Aorta (tissue), 5 donors: Measurements from ENCODE around the gene MYO9A. TPM values are rescaled to one million over a fixed set of nuclear protein-coding genes. Genes with fewer than 3 reads are reported as not detected.
"Not testable (repeated sequence)": the region's sequence is repeated elsewhere in the genome, so short reads cannot be mapped to it uniquely, and the experiment has no call there.

Source experiments
- ATAC-seq: fragments of 200-7000 bp; cut with Tn5 transposase; one replicate; pipeline ENCODE4 v1.9.1; 2022; ENCODE audit warnings: moderate library complexity; ENCODE audit not compliant: low FRiP score
- DNase-seq, 2 donors: peaks; one replicate each; pipeline ENCODE4 v3.0.0-alpha.2; 2020
- H3K27ac ChIP-seq, 2 donors: one replicate each; pipeline ENCODE4 v1.5.1; 2013; ENCODE audit warnings: low read length in 2 of 2, mild to moderate bottlenecking in 2 of 2, moderate library complexity in 2 of 2, control low read depth in 1 of 2, inconsistent platforms in 1 of 2, low read depth in 1 of 2
- H3K27me3 ChIP-seq, 2 donors: one replicate each; pipeline ENCODE4 v1.6.1; 2013; ENCODE audit warnings: control low read depth in 1 of 2, low read length in 1 of 2, mild to moderate bottlenecking in 1 of 2, moderate library complexity in 1 of 2; ENCODE audit not compliant: insufficient read depth in 2 of 2, control insufficient read depth in 1 of 2
- H3K36me3 ChIP-seq, 2 donors: one replicate each; pipeline ENCODE4 v1.6.1; 2013; ENCODE audit warnings: control low read depth in 1 of 2, low read length in 1 of 2, mild to moderate bottlenecking in 1 of 2; ENCODE audit not compliant: insufficient read depth in 2 of 2, control insufficient read depth in 1 of 2
- H3K4me1 ChIP-seq, 2 donors: one replicate each; pipeline ENCODE4 v1.6.1; 2013; ENCODE audit warnings: low read length in 2 of 2, control low read depth in 1 of 2, mild to moderate bottlenecking in 1 of 2, moderate library complexity in 1 of 2; ENCODE audit not compliant: insufficient read depth in 2 of 2, control insufficient read depth in 1 of 2
- H3K4me3 ChIP-seq, 2 donors: one replicate each; pipeline ENCODE4 v1.5.1; 2013; ENCODE audit warnings: low read length in 2 of 2, control low read depth in 1 of 2, mild to moderate bottlenecking in 1 of 2
- H3K9me3 ChIP-seq: one replicate; pipeline ENCODE4 v1.6.1; 2013; ENCODE audit warnings: mild to moderate bottlenecking, low read length; ENCODE audit not compliant: control insufficient read depth
- WGBS, 2 donors: extraction: QIAGEN DNeasy Blood & Tissue Kit; methylation state at CpG; one replicate each; pipeline ENCODE4 v1.1.7; 2013; 5-methylcytosine and 5-hydroxymethylcytosine counted together
- intact Hi-C, 2 donors: fragments of 100-400 bp; cut with DNase I; formaldehyde crosslinking; loops; one replicate each; pipeline versions ENCODE4 v1.14.2 to v1.15.0; 2022
- polyA plus RNA-seq, 2 donors: library from polyadenylated mRNA; stranded (reverse); fragments of 200-250 nt; gene quantifications; one replicate each; pipeline ENCODE4 v1.2.3, GENCODE V29; 2013
- total RNA-seq, 2 donors: library from RNA; stranded (reverse); fragmentation: NEBNext Ultra II Directional; extraction: Animal tissue kit (Norgen Biotek cat#: 25700); gene quantifications; one replicate each; pipeline ENCODE4 v1.2.1, GENCODE V29; 2021
- donor health status: healthy with polysubstance abuse.
- donor health status: Bipolar disorder and iron deficiency.
- donor health status: DM: no; HTN: no; CAD: no.
- donor health status: DM: no; HTN: no; CAD: no.
- donor health status: DM: yes; HTN: yes; CAD: no.

The MYO9A gene
- total and polyA plus RNA-seq, 4 donors, result 4.9 to 93.7 (median 44.1) TPM

DNA sequence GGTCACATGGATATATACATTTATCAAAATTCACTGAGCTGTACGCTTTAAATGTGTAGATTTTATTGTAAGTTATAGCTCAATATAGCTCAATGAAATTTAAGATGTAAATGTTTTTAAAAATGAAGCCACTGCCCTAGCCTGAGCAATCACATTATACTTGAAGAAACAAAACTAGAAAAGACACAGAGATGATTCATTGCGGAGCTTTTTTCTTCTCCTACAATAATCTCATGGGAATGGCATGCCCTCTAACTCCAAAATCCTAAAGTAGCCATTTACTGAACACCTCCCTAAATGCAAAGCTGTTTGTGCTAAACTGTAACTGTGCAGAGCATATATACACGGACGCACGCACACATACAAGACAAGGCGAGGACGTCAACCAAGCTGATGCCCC lies 84.2 kb downstream of the MYO9A start:
- Histone ChIP-seq H3K36me3 (no peaks in the 10 kb centered on the region), H3K9me3 (no peaks in the 10 kb centered on the region), H3K4me3 (no peak overlapping the region), H3K4me1 (peaks cover 0 to 4% of the 10 kb centered on the region in 2 donors), H3K27me3 (no peaks in the 10 kb centered on the region), H3K27ac (no peak overlapping the region)
- intact Hi-C loops, result no loop called here
- ATAC-seq (no peak), DNase-seq (no peak)
- 78 to 79% methylated on average over 7 of the region's 7 CpGs for WGBS, 2 donors

- intact Hi-C loops, result no loop called here
- WGBS, 2 donors, result 32 to 33% methylated on average over 3 of the region's 3 CpGs
- DNase-seq (no peak), ATAC-seq (no peak)
- Histone ChIP-seq H3K4me1 (peaks cover 0 to 4% of the 10 kb centered on the region in 2 donors), H3K9me3 (no peaks in the 10 kb centered on the region), H3K36me3 (no peaks in the 10 kb centered on the region), H3K4me3 (no peak overlapping the region), H3K27ac (no peak overlapping the region), H3K27me3 (no peaks in the 10 kb centered on the region)
Observed at GRCh38 chr15:72033285-72033684, 84.7 kb downstream of the MYO9A start.

DNA sequence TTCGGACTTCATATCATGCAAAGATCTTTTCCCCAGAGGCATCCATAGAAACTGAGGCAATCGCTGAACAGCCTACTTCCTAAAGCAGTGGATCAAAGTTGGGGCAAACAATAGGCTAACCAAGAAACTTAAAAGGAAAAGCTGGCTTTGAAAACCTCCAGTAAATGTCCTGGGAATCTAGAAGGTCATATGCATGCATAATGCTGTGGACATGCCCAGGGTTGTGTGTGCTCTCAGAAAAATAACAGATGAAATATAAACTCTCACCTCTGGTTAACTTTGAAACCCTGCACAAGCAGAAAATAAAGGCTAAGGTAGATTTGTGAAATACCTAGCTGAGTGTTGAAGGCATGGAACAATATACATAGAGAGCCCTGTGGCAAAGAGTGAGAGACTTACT lies 96.3 kb downstream of the MYO9A start:
- no peaks in the 10 kb centered on the region for H3K4me1 ChIP-seq
- no peak overlapping the region for H3K4me3 ChIP-seq
- no peaks in the 10 kb centered on the region for H3K36me3 ChIP-seq
- DNase-seq (no peak), ATAC-seq (no peak)
- intact Hi-C loops, result no loop called here
- H3K27me3 ChIP-seq, result no peaks in the 10 kb centered on the region
- 85 to 90% methylated on average over 2 of the region's 2 CpGs for WGBS, 2 donors
- no peak overlapping the region for H3K27ac ChIP-seq
- H3K9me3 ChIP-seq, result no peaks in the 10 kb centered on the region

GRCh38 chr15:72020799-72021198 lies 97.2 kb downstream of the MYO9A start:
- no peak for ATAC-seq
- intact Hi-C loops, result no loop called here
- H3K4me3 ChIP-seq, result no peak overlapping the region
- no peaks in the 10 kb centered on the region for H3K4me1 ChIP-seq
- no peaks in the 10 kb centered on the region for H3K36me3 ChIP-seq
- no peak for DNase-seq
- no peaks in the 10 kb centered on the region for H3K9me3 ChIP-seq
- WGBS, 2 donors, result 81 to 88% methylated on average over 1 of the region's 1 CpG
- H3K27me3 ChIP-seq, result no peaks in the 10 kb centered on the region
- no peak overlapping the region for H3K27ac ChIP-seq

DNA sequence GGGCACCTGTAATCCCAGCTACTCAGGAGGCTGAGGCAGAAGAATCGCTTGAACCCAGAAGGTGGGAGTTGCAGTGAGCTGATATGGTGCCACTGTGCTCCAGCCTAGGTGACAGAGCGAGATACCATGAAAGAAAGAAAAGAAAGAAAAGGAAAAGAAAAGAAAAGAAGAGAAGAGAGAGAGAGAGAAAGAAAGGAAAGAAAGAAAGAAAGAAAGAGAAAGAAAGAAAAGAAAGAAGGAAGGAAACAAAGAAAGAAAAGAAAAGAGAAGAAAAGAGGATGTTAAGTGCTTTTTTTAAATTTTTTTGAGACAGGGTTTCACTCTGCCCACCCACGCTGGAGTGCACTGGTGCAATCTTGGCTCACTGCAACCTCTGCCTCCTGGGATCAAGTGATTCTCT lies 103.4 kb downstream of the MYO9A start:
- H3K27me3 ChIP-seq, DNase-seq, H3K27ac ChIP-seq, H3K36me3 ChIP-seq, H3K4me1 ChIP-seq, H3K9me3 ChIP-seq, H3K4me3 ChIP-seq, intact Hi-C loops, ATAC-seq: not testable (repeated sequence)
- 94 to 97% methylated on average over 3 of the region's 3 CpGs for WGBS, 2 donors

GRCh38 chr15:72013703-72014102 lies 104.2 kb downstream of the MYO9A start:
- 99 to 100% methylated on average over 2 of the region's 2 CpGs for WGBS, 2 donors

DNA sequence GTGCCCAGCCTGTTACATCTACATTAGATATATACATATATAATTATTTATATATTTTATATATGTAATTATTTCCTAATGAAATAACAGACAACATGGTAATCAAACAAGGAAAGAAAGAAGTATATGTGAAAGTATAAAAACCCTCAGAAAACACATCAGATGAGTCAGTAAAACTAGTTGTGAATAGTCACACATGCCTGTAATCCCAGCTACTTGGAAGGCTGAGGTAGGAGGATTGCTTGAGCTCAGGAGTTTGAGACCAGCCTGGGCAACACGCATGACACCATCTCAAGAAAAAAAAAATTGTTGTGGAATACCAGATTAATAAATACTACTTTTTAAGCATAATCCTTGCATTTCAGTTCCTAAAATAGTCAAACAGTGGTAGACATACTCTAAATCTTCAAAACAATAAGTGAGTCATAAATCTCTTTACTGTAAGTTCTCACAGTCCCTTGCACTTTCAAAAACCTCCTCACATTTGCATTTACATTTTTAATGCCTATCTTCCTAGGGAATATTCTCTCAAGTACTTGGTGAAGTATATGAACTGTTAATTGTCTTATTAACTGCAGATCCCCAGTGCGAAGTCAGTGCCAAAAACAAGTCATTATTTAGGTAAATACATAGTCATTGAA lies 106.5 kb downstream of the MYO9A start:
- no peaks in the 10 kb centered on the region for H3K36me3 ChIP-seq
- WGBS, 2 donors, result 94% methylated on average over 2 of the region's 2 CpGs
- H3K4me3 ChIP-seq, result no peak overlapping the region
- no peaks in the 10 kb centered on the region for H3K4me1 ChIP-seq
- ATAC-seq (no peak), DNase-seq (no peak)
- H3K27me3 ChIP-seq, result no peaks in the 10 kb centered on the region
- intact Hi-C loops, result no loop called here
- H3K27ac ChIP-seq, result no peak overlapping the region
- no peaks in the 10 kb centered on the region for H3K9me3 ChIP-seq

More at GRCh38 chr15:72013703-72014102, 104.2 kb downstream of the MYO9A start:
- Histone ChIP-seq H3K9me3 (no peaks in the 10 kb centered on the region), H3K27me3 (no peaks in the 10 kb centered on the region), H3K4me1 (no peaks in the 10 kb centered on the region), H3K27ac (no peak overlapping the region), H3K4me3 (no peak overlapping the region), H3K36me3 (no peaks in the 10 kb centered on the region)
- DNase-seq (no peak), ATAC-seq (no peak)
- intact Hi-C loops, result no loop called here

GRCh38 chr15:72009222-72009621 lies 108.7 kb downstream of the MYO9A start:
- intact Hi-C loops, result no loop called here
- DNase-seq (no peak), ATAC-seq (no peak)
- Histone ChIP-seq H3K9me3 (no peaks in the 10 kb centered on the region), H3K4me1 (no peaks in the 10 kb centered on the region), H3K27me3 (no peaks in the 10 kb centered on the region), H3K27ac (no peak overlapping the region), H3K4me3 (no peak overlapping the region), H3K36me3 (no peaks in the 10 kb centered on the region)
- 96 to 97% methylated on average over 2 of the region's 2 CpGs for WGBS, 2 donors

DNA sequence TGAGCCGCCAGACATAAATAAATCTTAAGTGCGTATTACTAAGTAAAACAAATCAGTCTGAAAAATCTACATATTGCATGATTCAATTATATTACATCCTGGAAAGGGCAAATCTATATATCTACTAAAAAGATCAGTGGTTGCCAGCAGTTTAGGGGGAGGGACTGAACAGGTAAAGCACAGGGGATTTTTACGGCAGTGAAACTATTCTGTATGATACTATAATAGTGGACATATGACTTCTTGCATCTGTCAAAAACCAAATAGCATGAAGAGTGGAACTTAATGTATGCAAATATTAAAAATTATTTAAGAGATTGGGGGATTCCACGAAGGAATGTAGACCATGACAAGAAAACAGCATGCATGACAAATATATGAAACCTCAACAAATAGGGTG lies 111.6 kb downstream of the MYO9A start:
- H3K27ac ChIP-seq, result no peak overlapping the region
- no peaks in the 10 kb centered on the region for H3K27me3 ChIP-seq
- H3K36me3 ChIP-seq, result no peaks in the 10 kb centered on the region
- no peaks in the 10 kb centered on the region for H3K9me3 ChIP-seq
- H3K4me1 ChIP-seq, result no peaks in the 10 kb centered on the region
- H3K4me3 ChIP-seq, result no peak overlapping the region
- no peak for ATAC-seq
- intact Hi-C loops, result no loop called here
- WGBS, 2 donors, result 95 to 96% methylated on average over 4 of the region's 4 CpGs
- DNase-seq, result no peak
